ENCODE measurements around the gene C19orf38.

C19orf38 gene

DNA sequence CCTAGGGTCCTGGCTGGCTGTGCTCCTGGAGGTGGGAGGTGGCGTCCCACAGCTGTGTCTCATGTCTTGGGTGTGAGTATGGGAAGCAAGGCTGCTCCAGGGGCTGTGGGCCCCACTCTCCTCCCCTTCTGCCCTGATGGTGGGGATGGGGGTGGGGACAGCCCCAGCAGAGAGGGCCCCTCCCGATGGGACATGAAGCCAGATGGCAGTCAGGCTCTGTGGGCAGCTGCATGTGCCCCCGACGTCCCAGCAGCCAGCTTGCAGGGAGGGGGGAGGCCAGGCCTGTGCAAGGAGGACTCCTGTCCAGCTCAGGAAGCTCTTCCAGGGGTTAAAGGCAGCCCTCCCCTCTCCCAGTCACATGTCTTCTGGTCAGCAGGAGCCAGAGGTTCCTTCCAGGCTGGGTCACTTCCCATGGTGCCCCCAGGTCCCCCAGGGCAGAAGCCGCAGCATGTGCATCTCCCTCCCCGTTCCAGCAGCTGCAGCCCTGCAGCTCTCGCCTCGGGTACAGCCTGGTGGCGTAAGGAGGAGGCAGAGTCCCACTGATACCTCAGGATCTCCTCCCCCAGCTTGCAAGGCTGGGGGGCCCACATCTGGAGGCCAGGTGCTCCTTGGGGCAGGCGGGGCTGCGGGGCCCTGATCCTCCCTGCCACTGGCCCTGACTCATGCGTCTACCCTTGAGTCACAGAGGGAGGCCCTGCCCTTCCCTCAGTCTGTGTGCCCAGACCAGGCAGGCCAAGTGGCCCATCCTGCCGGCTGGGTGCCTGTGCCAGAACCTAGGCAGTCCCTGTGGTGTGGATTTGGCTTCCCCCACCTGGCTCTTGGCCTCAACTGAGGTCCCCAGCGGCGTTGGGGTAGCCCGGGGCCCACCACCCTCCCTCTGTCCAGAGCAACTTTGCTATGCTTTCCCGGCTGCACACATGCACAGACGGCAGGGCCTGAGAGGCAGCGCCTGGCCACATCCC lies 67.2 kb downstream of the C19orf38 start:
- peak; percentile 86 for DNase-seq

DNA sequence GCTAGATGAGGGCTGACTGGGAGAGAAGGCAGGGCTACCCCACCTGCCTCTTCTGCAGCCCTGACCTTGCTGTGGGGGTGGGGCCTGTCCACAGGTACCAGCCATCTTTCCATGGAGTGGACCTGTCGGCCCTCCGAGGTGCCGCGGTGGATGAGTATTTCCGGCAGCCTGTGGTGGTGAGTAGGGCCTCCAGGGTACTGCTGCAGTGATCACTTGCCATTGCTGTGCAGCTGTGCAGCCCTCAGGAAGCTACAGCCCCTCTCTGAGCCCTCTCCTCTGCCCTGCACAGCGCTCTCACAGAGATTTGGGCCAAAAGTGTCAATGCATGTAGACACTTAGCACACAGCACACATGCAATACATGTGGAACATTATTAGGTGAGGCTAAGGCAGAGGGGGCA lies 68.4 kb downstream of the C19orf38 start:
- DNase-seq = no peak

DNA sequence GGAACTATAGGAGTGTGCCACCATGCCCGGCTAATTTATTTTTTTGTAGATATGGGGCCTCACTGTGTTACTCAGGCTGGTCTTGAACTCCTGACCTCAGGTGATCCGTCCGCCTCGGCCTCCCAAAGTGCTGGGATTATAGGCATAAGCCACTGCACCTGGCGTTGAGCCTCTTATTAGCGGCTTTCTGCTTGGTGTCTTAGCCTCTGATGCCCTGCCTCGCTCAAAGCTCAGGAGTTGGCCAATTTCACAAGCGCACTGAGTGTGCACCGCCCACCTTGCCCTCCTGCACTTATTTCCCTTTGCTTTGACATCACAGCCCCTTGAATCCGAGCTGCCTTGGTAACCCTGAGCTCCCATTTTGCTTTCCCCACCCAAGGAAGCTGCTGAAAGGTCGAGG lies 70.1 kb downstream of the C19orf38 start:
- no peak for DNase-seq
